ENCODE results near the gene AGAP1.

AGAP1 gene

GRCh38 chr2:236158969-236159777 is 665.3 kb downstream of the AGAP1 start:
- no peak for DNase-seq

- no peak for DNase-seq
Measured at GRCh38 chr2:236159778-236160170, 665.9 kb downstream of the AGAP1 start.

DNA sequence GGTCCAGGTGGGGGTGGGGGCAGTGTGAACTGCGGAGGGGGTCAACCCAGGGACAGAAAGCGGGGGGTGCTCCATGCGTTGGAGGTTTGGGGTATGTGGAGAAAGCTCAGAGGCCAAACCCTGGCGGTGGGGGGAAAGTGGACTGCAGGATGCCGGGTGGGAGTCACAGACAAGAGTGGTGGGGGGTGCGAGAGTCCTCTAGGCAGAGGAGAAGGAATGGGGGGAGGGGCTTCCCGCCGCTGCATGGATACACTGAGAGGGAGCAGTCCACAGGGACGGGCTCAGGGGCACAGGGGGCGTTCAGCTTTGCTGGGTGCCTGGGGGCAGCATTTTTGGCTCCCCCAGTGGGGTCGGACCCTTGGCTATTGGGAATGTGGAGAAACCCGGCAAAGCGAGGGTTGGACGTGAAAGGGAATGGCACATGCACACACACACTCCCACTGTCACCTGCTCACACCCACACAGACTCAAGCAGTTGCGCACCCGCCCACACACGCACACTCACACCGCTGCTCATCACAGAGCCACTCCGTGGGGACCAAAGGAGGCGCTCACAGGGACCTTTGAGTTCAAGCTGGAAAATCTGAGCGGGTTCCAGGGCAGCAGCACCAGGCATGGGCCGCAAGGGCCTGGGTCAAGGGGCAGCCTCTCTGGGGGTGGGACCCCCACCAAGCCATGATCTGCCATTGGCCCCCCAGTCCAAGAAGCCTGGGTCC is 666.7 kb downstream of the AGAP1 start:
- no peak for DNase-seq

DNA sequence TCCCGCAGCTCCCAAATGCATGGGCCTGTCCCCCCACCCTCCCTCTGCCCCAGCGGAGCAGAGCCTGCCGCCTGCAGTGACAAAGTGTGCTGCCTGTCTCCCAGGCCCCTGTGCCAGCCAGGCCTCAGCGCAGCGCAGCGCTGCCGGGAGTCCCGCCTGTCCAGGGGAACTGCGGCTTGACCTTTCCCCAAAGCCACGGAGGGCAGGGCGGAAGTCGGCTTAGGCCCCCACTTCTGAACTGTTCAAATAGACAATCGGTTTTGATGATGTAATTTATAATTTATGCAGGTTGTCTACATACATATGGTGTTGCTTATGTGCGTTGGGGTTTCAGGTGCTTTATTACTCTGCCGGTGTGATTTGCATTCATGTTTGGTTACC is 667.2 kb downstream of the AGAP1 start:
- no peak for DNase-seq

- DNase-seq = no peak
Measured at GRCh38 chr2:236161531-236161930, 667.7 kb downstream of the AGAP1 start.

- no peak for DNase-seq
Measured at GRCh38 chr2:236162031-236162845, 668.4 kb downstream of the AGAP1 start.

GRCh38 chr2:236162882-236163470 is 669.1 kb downstream of the AGAP1 start:
- DNase-seq = no peak

- no peak for DNase-seq
Measured at GRCh38 chr2:236163471-236164200, 669.8 kb downstream of the AGAP1 start.

DNA sequence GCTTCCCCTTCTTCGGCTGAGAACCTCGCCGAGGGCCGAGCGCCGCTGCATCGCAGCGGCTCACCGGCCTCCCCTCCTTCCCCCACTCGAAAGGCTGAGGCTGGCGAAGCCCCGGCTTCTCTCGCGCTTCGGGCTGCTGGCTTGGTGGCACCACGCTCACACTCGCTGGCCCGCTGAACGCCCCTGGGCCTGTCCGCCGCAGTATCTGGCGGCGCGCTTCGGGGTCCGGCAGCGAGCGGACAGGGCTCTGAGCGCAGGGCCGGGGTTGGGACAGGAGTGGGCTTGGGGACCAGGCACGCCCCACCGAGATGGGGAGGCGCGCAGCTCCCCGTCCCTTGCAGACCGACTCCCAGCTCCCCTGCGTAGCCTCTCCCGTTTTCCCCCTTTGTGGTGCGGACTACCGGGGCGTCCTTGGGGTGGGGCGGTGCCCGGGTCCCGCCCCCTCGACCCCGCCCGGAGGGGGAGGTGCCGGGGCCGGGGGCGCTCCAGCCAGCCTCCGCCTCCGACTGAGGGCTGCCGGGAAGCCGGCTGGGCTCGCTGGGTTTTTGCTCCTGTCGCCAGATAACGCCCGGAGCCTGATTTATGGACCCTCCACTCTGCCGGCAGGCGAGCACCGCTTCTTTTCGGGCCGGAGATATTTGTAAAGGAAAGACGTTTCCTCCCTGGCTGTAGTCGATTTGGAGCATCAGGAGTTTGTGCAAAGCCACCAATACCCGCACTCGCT is 670.5 kb downstream of the AGAP1 start:
- DNase-seq = no peak

GRCh38 chr2:236164925-236165841 is 671.3 kb downstream of the AGAP1 start:
- DNase-seq = no peak

DNA sequence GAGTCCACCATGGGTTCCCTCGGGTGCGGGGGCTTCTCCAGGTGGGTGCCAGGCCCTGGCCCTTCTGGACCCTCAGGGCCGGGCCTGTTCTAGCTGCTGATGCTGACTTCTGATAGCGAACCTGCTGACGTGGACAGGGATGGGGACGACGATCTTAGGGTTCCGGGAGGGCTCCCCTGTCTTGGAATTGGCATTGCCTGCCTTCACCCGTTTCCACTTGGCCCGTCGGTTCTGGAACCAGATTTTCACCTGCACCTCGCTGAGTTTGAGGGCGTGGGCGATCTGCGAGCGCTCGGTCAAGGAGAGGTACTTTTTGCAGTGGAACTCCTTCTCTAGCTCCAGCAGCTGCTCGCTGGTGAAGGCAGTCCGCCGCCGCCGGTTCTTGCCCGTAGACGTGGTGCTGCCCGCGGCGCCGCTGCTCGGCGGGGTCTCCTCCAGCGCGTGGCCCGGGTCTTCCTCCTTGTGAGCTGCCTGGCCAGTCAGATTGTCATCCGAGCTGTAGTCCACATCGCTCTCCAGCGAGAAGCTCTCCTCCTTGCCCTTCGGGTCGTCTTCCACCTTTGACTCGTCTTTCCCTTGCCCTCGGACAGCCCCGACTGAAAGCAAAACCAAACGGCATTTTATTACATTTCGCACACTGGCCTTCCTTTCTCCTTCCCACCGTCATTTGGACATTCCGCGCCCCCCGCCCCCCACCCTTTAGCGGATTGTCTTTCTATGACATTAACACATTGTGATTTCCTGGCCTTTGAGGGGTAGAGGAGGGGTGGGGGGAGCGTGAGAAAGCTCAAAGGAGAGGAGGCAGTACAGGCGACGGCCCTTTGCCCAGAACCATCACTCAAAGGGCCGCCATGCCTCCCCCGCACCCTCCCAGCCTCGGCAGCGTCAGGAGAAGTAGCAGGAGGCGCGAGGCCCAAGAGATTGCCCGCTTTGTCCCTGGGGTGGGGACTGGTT is 672.3 kb downstream of the AGAP1 start:
- no peak for DNase-seq

- no peak for DNase-seq
Measured at GRCh38 chr2:236166796-236167296, 673.0 kb downstream of the AGAP1 start.

GRCh38 chr2:236167297-236168109 is 673.7 kb downstream of the AGAP1 start:
- DNase-seq = peak; percentile 44

GRCh38 chr2:236168110-236169080 is 674.6 kb downstream of the AGAP1 start, which contains the start of gene GBX2:
Gene GBX2 (minus strand): TSS chr2:236168386. CDS start chr2:236167971, 415 bp downstream.
- DNase-seq = peak; percentile 71

DNA sequence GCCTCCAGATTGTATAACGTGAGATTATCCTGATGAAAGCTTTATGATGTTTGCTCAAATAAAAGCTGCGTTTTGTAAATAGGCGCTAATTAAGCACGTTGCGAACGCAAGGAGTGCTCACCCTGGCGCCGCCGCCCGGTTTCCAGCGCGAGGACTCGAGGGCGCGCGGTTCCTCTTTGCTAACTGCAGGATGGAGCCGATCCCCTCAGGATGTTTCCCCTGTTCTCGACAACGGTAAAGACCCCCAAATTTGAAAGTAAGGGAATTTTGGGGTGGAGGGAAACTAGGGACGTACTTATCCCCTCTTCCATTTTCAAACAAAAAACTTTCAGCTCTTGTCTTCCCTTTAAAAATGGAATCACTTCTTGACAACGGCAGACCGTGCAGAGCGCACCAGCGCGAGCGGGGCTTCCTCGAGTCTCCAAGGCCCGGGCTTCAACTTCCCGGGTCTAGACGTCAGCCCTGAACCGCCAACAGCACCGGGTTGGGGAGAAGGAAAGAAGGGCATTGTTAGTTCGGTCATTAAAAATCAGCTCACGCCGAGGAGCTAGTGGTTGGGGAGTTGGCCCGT is 675.4 kb downstream of the AGAP1 start:
- no peak for DNase-seq

Measured in NCI-H2227 treated with DMSO at 0.1 percent for 48 hours (cell line).